Measurements from ENCODE around the gene HIPK2. TPM values are rescaled to one million over a fixed set of nuclear protein-coding genes. Genes with fewer than 3 reads are reported as not detected.
A peak's percentile ranks its signal among the peaks of the same experiment; 100 is the strongest.

Gene HIPK2
- total RNA-seq, 2 donors from 2014 or later: 95.1 to 125 TPM

DNA sequence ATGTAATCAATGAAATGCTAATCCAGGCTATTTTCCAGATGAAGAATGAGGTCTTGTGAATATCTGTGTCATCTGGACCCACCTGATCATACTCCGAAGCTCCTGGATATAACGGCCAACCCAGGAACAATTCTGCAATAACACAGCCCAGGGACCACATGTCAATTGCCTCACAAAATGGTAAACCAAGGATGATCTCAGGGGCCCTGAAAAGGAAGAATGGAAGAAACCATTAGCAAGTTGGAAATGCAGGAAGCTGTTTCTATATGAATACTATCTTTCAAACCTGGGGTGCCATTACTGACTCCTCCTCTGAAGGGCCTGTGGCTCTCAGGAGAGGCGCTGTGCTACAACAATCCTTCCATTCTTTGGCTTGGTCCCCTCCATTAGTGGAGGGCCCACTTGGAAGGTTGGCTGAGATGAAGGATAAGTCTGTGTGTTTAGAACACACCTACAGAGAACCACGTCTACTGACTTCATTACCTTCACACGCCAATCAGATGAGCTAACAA lies 146.2 kb downstream of the HIPK2 start:
- TF ChIP-seq, protein P1, sequence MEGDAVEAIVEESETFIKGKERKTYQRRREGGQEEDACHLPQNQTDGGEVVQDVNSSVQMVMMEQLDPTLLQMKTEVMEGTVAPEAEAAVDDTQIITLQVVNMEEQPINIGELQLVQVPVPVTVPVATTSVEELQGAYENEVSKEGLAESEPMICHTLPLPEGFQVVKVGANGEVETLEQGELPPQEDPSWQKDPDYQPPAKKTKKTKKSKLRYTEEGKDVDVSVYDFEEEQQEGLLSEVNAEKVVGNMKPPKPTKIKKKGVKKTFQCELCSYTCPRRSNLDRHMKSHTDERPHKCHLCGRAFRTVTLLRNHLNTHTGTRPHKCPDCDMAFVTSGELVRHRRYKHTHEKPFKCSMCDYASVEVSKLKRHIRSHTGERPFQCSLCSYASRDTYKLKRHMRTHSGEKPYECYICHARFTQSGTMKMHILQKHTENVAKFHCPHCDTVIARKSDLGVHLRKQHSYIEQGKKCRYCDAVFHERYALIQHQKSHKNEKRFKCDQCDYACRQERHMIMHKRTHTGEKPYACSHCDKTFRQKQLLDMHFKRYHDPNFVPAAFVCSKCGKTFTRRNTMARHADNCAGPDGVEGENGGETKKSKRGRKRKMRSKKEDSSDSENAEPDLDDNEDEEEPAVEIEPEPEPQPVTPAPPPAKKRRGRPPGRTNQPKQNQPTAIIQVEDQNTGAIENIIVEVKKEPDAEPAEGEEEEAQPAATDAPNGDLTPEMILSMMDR (conservative IDR thresholded peaks at IDR 0.05): no peak
- no peak for DNase-seq
- 76 to 97% methylated on average over 3 to 5 of the region's 5 CpGs for WGBS, 2 experiments (ENCODE audit: insufficient coverage in 1 of 2, insufficient read length in 1 of 2)
- Histone ChIP-seq H3K4me3 (ENCODE audit: low read length) (no peak overlapping the region), H3K27me3 (ENCODE audit: control insufficient read depth, insufficient read depth, low read length, poor library complexity, severe bottlenecking) (no peaks in the 10 kb centered on the region), H3K4me1 (ENCODE audit: control insufficient read depth, insufficient read depth, low read length) (no peaks in the 10 kb centered on the region), H3K27ac (ENCODE audit: low read depth, low read length) (no peak overlapping the region), H3K36me3 (ENCODE audit: control insufficient read depth, insufficient read depth, low read length) (peaks cover 68% of the 10 kb centered on the region), H3K9ac (ENCODE audit: extremely low read depth, low read length, poor library complexity, severe bottlenecking) (no peak overlapping the region), H3K9me3 (ENCODE audit: control insufficient read depth, low read length) (no peaks in the 10 kb centered on the region)
- no peaks in the 10 kb centered on the region for H3K27me3 Mint-ChIP-seq (ENCODE audit: insufficient read depth)
- peaks cover 2% of the 10 kb centered on the region for H3K4me1 Mint-ChIP-seq
- H3K27ac Mint-ChIP-seq: no peak overlapping the region
- no peak overlapping the region for H3K4me3 Mint-ChIP-seq
- peaks cover 62% of the 10 kb centered on the region for H3K36me3 Mint-ChIP-seq (ENCODE audit: low read depth)
- no peaks in the 10 kb centered on the region for H3K9me3 Mint-ChIP-seq

DNA sequence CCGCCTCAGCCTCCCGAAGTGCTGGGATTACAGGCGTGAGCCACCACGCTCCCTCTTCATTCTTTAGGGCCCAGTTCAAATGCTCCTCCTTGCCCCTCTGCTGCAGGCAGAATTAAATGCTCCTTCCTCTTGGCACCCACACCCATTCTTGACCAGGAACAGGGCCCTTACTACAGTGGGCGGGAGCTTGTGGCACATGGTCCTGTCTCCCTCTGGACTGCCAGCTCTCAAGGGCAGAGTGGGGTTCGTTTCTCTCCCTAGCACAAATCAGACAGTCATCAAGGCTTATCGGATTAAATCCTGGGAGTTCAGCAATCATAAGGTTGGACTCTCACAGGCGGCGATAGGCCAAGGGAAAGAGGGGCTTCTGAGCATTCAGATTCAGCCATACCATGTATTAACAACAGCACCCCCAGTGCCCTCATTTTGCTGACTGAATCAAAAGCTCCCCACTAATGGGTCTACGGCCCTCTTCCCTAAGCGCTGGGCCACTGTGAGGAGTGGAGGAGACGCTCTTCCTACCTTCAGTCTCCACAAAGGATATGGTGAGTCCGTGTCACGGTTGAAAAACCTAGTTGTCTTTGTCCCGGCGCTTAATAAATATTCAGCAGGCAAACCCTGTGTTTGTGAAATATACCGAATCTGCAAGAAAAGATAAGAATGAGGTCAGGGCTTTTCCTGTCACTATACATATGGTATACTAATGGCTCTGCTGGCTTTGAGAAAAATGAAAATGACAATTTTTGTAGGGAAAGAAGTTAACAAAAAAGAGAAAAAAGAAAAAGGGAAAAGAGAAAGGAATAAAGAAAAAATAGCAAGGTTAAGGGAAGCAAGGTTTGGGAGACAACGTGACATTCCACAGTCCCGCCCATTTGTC lies 146.9 kb downstream of the HIPK2 start:
- no peak overlapping the region for H3K27ac ChIP-seq (ENCODE audit: low read depth, low read length)
- H3K36me3 ChIP-seq (ENCODE audit: control insufficient read depth, insufficient read depth, low read length): peaks cover 68% of the 10 kb centered on the region
- no peak overlapping the region for H3K9ac ChIP-seq (ENCODE audit: extremely low read depth, low read length, poor library complexity, severe bottlenecking)
- no peak overlapping the region for H3K27ac Mint-ChIP-seq
- H3K4me3 Mint-ChIP-seq: no peak overlapping the region
- TF ChIP-seq, protein P1 (conservative IDR thresholded peaks at IDR 0.05): no peak
- H3K4me3 ChIP-seq (ENCODE audit: low read length): no peak overlapping the region
- WGBS, 2 experiments (ENCODE audit: insufficient coverage in 1 of 2, insufficient read length in 1 of 2): 90 to 96% methylated on average over 14 to 19 of the region's 19 CpGs
- no peaks in the 10 kb centered on the region for H3K27me3 ChIP-seq (ENCODE audit: control insufficient read depth, insufficient read depth, low read length, poor library complexity, severe bottlenecking)
- peaks cover 65% of the 10 kb centered on the region for H3K36me3 Mint-ChIP-seq (ENCODE audit: low read depth)
- H3K9me3 ChIP-seq (ENCODE audit: control insufficient read depth, low read length): no peaks in the 10 kb centered on the region
- H3K9me3 Mint-ChIP-seq: no peaks in the 10 kb centered on the region
- H3K4me1 ChIP-seq (ENCODE audit: control insufficient read depth, insufficient read depth, low read length): no peaks in the 10 kb centered on the region
- no peaks in the 10 kb centered on the region for H3K27me3 Mint-ChIP-seq (ENCODE audit: insufficient read depth)
- H3K4me1 Mint-ChIP-seq: peaks cover 2% of the 10 kb centered on the region
- no peak for DNase-seq

DNA sequence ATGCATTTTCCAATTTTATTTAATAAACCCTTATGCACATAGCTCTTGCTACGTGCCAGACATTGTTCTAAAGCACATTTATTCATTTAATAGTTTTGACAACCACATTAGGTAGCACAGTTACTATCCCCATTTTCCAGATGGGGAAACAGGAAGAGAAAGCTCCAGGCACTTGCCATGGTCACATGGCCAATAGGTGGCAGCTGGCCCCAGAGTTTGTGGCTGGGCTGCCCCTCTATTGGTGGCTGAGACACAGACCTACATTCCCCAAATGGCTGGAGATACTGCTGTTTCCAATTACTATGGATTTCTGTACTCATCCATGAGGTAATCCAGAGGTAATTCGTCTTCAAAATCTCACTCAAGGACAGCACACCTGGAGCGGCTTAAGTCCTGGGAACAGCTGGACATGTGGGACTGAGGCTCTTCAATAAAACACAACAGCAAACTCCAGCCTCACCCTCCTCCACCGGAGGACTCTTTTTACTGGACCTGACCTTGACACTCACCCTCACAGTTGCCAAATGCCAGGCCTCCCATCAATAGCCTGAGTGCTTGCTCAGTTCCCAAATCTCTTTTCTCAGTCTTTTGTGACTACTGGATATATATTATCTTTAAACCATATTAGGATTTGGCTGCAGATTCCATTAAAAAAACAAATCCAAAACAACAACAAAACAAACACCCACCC lies 148.3 kb downstream of the HIPK2 start:
- H3K4me3 ChIP-seq (ENCODE audit: low read length): no peak overlapping the region
- H3K9me3 ChIP-seq (ENCODE audit: control insufficient read depth, low read length): no peaks in the 10 kb centered on the region
- H3K27ac ChIP-seq (ENCODE audit: low read depth, low read length): no peak overlapping the region
- H3K27ac Mint-ChIP-seq: no peak overlapping the region
- 91 to 94% methylated on average over 3 to 4 of the region's 4 CpGs for WGBS, 2 experiments (ENCODE audit: insufficient coverage in 1 of 2, insufficient read length in 1 of 2)
- peaks cover 73% of the 10 kb centered on the region for H3K36me3 ChIP-seq (ENCODE audit: control insufficient read depth, insufficient read depth, low read length)
- H3K4me1 ChIP-seq (ENCODE audit: control insufficient read depth, insufficient read depth, low read length): no peaks in the 10 kb centered on the region
- no peaks in the 10 kb centered on the region for H3K4me1 Mint-ChIP-seq
- no peaks in the 10 kb centered on the region for H3K9me3 Mint-ChIP-seq
- no peaks in the 10 kb centered on the region for H3K27me3 Mint-ChIP-seq (ENCODE audit: insufficient read depth)
- H3K36me3 Mint-ChIP-seq (ENCODE audit: low read depth): peaks cover 71% of the 10 kb centered on the region
- TF ChIP-seq, protein P1 (conservative IDR thresholded peaks at IDR 0.05): peak; percentile 36
- no peak overlapping the region for H3K4me3 Mint-ChIP-seq
- DNase-seq: no peak
- no peak overlapping the region for H3K9ac ChIP-seq (ENCODE audit: extremely low read depth, low read length, poor library complexity, severe bottlenecking)
- no peaks in the 10 kb centered on the region for H3K27me3 ChIP-seq (ENCODE audit: control insufficient read depth, insufficient read depth, low read length, poor library complexity, severe bottlenecking)
